ENCODE results near the gene DYNLRB1. TPM values are rescaled to one million over a fixed set of nuclear protein-coding genes. Genes with fewer than 3 reads are reported as not detected.

Gene DYNLRB1
- total and polyA plus RNA-seq, 4 donors: 120 to 305 (median 223) TPM

GRCh38 chr20:34579191-34579978, 63.2 kb downstream of the DYNLRB1 start:
- ATAC-seq (ENCODE audit: low FRiP score) (peak; percentile 84), DNase-seq (peak in 1 of 2 donors; percentile 71)
- intact Hi-C loops (cut with DNase I): loop anchor here (2.0 kb wide), 2 partner anchors 129 to 189 kb away; no protein-coding TSS in a partner anchor
- Histone ChIP-seq H3K4me3 (ENCODE audit: low read length in 2 of 2) (no peak overlapping the region), H3K27me3 (ENCODE audit: control insufficient read depth in 1 of 2, insufficient read depth in 2 of 2, low read length in 1 of 2) (no peaks in the 10 kb centered on the region), H3K9me3 (ENCODE audit: control insufficient read depth, low read length) (no peaks in the 10 kb centered on the region), H3K27ac (ENCODE audit: low read depth in 1 of 2, low read length in 2 of 2) (no peak overlapping the region), H3K4me1 (ENCODE audit: control insufficient read depth in 1 of 2, insufficient read depth in 2 of 2, low read length in 2 of 2) (peaks cover 0 to 3% of the 10 kb centered on the region in 2 donors), H3K36me3 (ENCODE audit: control insufficient read depth in 1 of 2, insufficient read depth in 2 of 2, low read length in 1 of 2) (peaks cover 0 to 8% of the 10 kb centered on the region in 2 donors)
- WGBS, 2 donors: 41 to 42% methylated on average over 11 of the region's 11 CpGs

GRCh38 chr20:34579979-34580940, 64.0 kb downstream of the DYNLRB1 start:
- Histone ChIP-seq H3K36me3 (ENCODE audit: control insufficient read depth in 1 of 2, insufficient read depth in 2 of 2, low read length in 1 of 2) (peaks cover 0 to 4% of the 10 kb centered on the region in 2 donors), H3K27me3 (ENCODE audit: control insufficient read depth in 1 of 2, insufficient read depth in 2 of 2, low read length in 1 of 2) (no peaks in the 10 kb centered on the region), H3K4me3 (ENCODE audit: low read length in 2 of 2) (no peak overlapping the region), H3K27ac (ENCODE audit: low read depth in 1 of 2, low read length in 2 of 2) (no peak overlapping the region), H3K9me3 (ENCODE audit: control insufficient read depth, low read length) (no peaks in the 10 kb centered on the region), H3K4me1 (ENCODE audit: control insufficient read depth in 1 of 2, insufficient read depth in 2 of 2, low read length in 2 of 2) (peaks cover 0 to 3% of the 10 kb centered on the region in 2 donors)
- 88 to 89% methylated on average over 7 of the region's 7 CpGs for WGBS, 2 donors
- no peak for ATAC-seq (ENCODE audit: low FRiP score)
- no peak for DNase-seq
- intact Hi-C loops (cut with DNase I): loop anchor here (2.0 kb wide), 2 partner anchors 129 to 189 kb away; no protein-coding TSS in a partner anchor

GRCh38 chr20:34581341-34582184, 65.3 kb downstream of the DYNLRB1 start:
- WGBS, 2 donors: 66 to 71% methylated on average over 11 of the region's 11 CpGs
- intact Hi-C loops (cut with DNase I): no loop called here
- Histone ChIP-seq H3K9me3 (ENCODE audit: control insufficient read depth, low read length) (no peaks in the 10 kb centered on the region), H3K36me3 (ENCODE audit: control insufficient read depth in 1 of 2, insufficient read depth in 2 of 2, low read length in 1 of 2) (peaks cover 0 to 4% of the 10 kb centered on the region in 2 donors), H3K27me3 (ENCODE audit: control insufficient read depth in 1 of 2, insufficient read depth in 2 of 2, low read length in 1 of 2) (no peaks in the 10 kb centered on the region), H3K27ac (ENCODE audit: low read depth in 1 of 2, low read length in 2 of 2) (peak overlapping the region; percentile 16 to 87), H3K4me1 (ENCODE audit: control insufficient read depth in 1 of 2, insufficient read depth in 2 of 2, low read length in 2 of 2) (peaks cover 0 to 3% of the 10 kb centered on the region in 2 donors), H3K4me3 (ENCODE audit: low read length in 2 of 2) (no peak overlapping the region)
- DNase-seq (peak in 1 of 2 donors; percentile 65), ATAC-seq (ENCODE audit: low FRiP score) (peak; percentile 76)

- Histone ChIP-seq H3K4me3 (ENCODE audit: low read length in 2 of 2) (no peak overlapping the region), H3K4me1 (ENCODE audit: control insufficient read depth in 1 of 2, insufficient read depth in 2 of 2, low read length in 2 of 2) (peaks cover 0 to 3% of the 10 kb centered on the region in 2 donors), H3K9me3 (ENCODE audit: control insufficient read depth, low read length) (no peaks in the 10 kb centered on the region), H3K36me3 (ENCODE audit: control insufficient read depth in 1 of 2, insufficient read depth in 2 of 2, low read length in 1 of 2) (peaks cover 0 to 4% of the 10 kb centered on the region in 2 donors), H3K27me3 (ENCODE audit: control insufficient read depth in 1 of 2, insufficient read depth in 2 of 2, low read length in 1 of 2) (no peaks in the 10 kb centered on the region), H3K27ac (ENCODE audit: low read depth in 1 of 2, low read length in 2 of 2) (peak overlapping the region in 1 of 2 donors; percentile 76)
- ATAC-seq (ENCODE audit: low FRiP score): no peak
- DNase-seq: no peak
- intact Hi-C loops (cut with DNase I): no loop called here
- 59 to 64% methylated on average over 4 of the region's 4 CpGs for WGBS, 2 donors
These were observed 66.0 kb downstream of the DYNLRB1 start for GRCh38 chr20:34582221-34582620.

- ATAC-seq (ENCODE audit: low FRiP score): no peak
- no peaks in the 10 kb centered on the region for H3K9me3 ChIP-seq (ENCODE audit: control insufficient read depth, low read length)
- H3K36me3 ChIP-seq (ENCODE audit: control insufficient read depth in 1 of 2, insufficient read depth in 2 of 2, low read length in 1 of 2): peaks cover 0 to 4% of the 10 kb centered on the region in 2 donors
- peaks cover 0 to 3% of the 10 kb centered on the region in 2 donors for H3K4me1 ChIP-seq (ENCODE audit: control insufficient read depth in 1 of 2, insufficient read depth in 2 of 2, low read length in 2 of 2)
- no peaks in the 10 kb centered on the region for H3K27me3 ChIP-seq (ENCODE audit: control insufficient read depth in 1 of 2, insufficient read depth in 2 of 2, low read length in 1 of 2)
- H3K4me3 ChIP-seq (ENCODE audit: low read length in 2 of 2): no peak overlapping the region
- intact Hi-C loops (cut with DNase I): no loop called here
- no peak overlapping the region for H3K27ac ChIP-seq (ENCODE audit: low read depth in 1 of 2, low read length in 2 of 2)
- 84% methylated on average over 4 of the region's 4 CpGs for WGBS, 2 donors
- no peak for DNase-seq
These were observed 66.7 kb downstream of the DYNLRB1 start for GRCh38 chr20:34582911-34583310.

GRCh38 chr20:34583544-34583943, 67.3 kb downstream of the DYNLRB1 start:
- intact Hi-C loops (cut with DNase I): no loop called here
- Histone ChIP-seq H3K27ac (ENCODE audit: low read depth in 1 of 2, low read length in 2 of 2) (no peak overlapping the region), H3K4me1 (ENCODE audit: control insufficient read depth in 1 of 2, insufficient read depth in 2 of 2, low read length in 2 of 2) (peaks cover 0 to 3% of the 10 kb centered on the region in 2 donors), H3K27me3 (ENCODE audit: control insufficient read depth in 1 of 2, insufficient read depth in 2 of 2, low read length in 1 of 2) (no peaks in the 10 kb centered on the region), H3K4me3 (ENCODE audit: low read length in 2 of 2) (no peak overlapping the region), H3K36me3 (ENCODE audit: control insufficient read depth in 1 of 2, insufficient read depth in 2 of 2, low read length in 1 of 2) (peaks cover 0 to 4% of the 10 kb centered on the region in 2 donors), H3K9me3 (ENCODE audit: control insufficient read depth, low read length) (no peaks in the 10 kb centered on the region)
- no peak for DNase-seq
- 78 to 79% methylated on average over 6 of the region's 6 CpGs for WGBS, 2 donors
- no peak for ATAC-seq (ENCODE audit: low FRiP score)

GRCh38 chr20:34585019-34585418, 68.8 kb downstream of the DYNLRB1 start:
- Histone ChIP-seq H3K27me3 (ENCODE audit: control insufficient read depth in 1 of 2, insufficient read depth in 2 of 2, low read length in 1 of 2) (no peaks in the 10 kb centered on the region), H3K4me1 (ENCODE audit: control insufficient read depth in 1 of 2, insufficient read depth in 2 of 2, low read length in 2 of 2) (peaks cover 0 to 3% of the 10 kb centered on the region in 2 donors), H3K9me3 (ENCODE audit: control insufficient read depth, low read length) (no peaks in the 10 kb centered on the region), H3K4me3 (ENCODE audit: low read length in 2 of 2) (no peak overlapping the region), H3K36me3 (ENCODE audit: control insufficient read depth in 1 of 2, insufficient read depth in 2 of 2, low read length in 1 of 2) (peaks cover 0 to 4% of the 10 kb centered on the region in 2 donors), H3K27ac (ENCODE audit: low read depth in 1 of 2, low read length in 2 of 2) (no peak overlapping the region)
- no peak for DNase-seq
- ATAC-seq (ENCODE audit: low FRiP score): no peak
- 93 to 96% methylated on average over 5 of the region's 5 CpGs for WGBS, 2 donors
- intact Hi-C loops (cut with DNase I): no loop called here
